Neuron (in vitro differentiated cells): Measurements from ENCODE around the gene SMYD3.

Source experiments
- H2AFZ ChIP-seq: one replicate; pipeline ENCODE4 v1.6.1; 2013; ENCODE audit warnings: low read depth, mild to moderate bottlenecking, inconsistent platforms, low read length, moderate library complexity
- H3K27me3 ChIP-seq: one replicate; pipeline ENCODE4 v1.6.1; 2013; ENCODE audit warnings: low read length; ENCODE audit not compliant: insufficient read depth
- H3K36me3 ChIP-seq: one replicate; pipeline ENCODE4 v1.6.1; 2013; ENCODE audit warnings: low read length; ENCODE audit not compliant: insufficient read depth
- H3K4me1 ChIP-seq: one replicate; pipeline ENCODE4 v1.6.1; 2013; ENCODE audit warnings: low read length; ENCODE audit not compliant: insufficient read depth
- H3K4me3 ChIP-seq: 2 replicates; pipeline ENCODE4 v1.5.1; 2013; ENCODE audit warnings: mild to moderate bottlenecking, low read length, moderate library complexity
- H3K9me3 ChIP-seq: one replicate; pipeline ENCODE4 v1.6.1; 2013; ENCODE audit warnings: low read length

Gene SMYD3

GRCh38 chr1:245842106-245842505 lies 665.0 kb downstream of the SMYD3 start:
- no peak overlapping the region for H2AFZ ChIP-seq
- no peaks in the 10 kb centered on the region for H3K4me1 ChIP-seq
- no peaks in the 10 kb centered on the region for H3K9me3 ChIP-seq
- H3K27me3 ChIP-seq, result no peaks in the 10 kb centered on the region
- H3K4me3 ChIP-seq, result no peak overlapping the region
- H3K36me3 ChIP-seq, result no peaks in the 10 kb centered on the region

GRCh38 chr1:245840971-245841370 lies 666.1 kb downstream of the SMYD3 start:
- Histone ChIP-seq H3K9me3 (no peaks in the 10 kb centered on the region), H3K27me3 (no peaks in the 10 kb centered on the region), H3K36me3 (no peaks in the 10 kb centered on the region), H2AFZ (no peak overlapping the region), H3K4me3 (no peak overlapping the region), H3K4me1 (no peaks in the 10 kb centered on the region)

- no peak overlapping the region for H3K4me3 ChIP-seq
- H2AFZ ChIP-seq, result no peak overlapping the region
- no peaks in the 10 kb centered on the region for H3K27me3 ChIP-seq
- no peaks in the 10 kb centered on the region for H3K9me3 ChIP-seq
- H3K36me3 ChIP-seq, result no peaks in the 10 kb centered on the region
- peaks cover 8% of the 10 kb centered on the region for H3K4me1 ChIP-seq
Observed at GRCh38 chr1:245837718-245838117, 669.4 kb downstream of the SMYD3 start.

GRCh38 chr1:245835386-245835785 lies 671.7 kb downstream of the SMYD3 start:
- H3K4me3 ChIP-seq, result no peak overlapping the region

GRCh38 chr1:245834002-245834401 lies 673.1 kb downstream of the SMYD3 start:
- no peak overlapping the region for H3K4me3 ChIP-seq
- H3K36me3 ChIP-seq, result no peaks in the 10 kb centered on the region
- H3K9me3 ChIP-seq, result no peaks in the 10 kb centered on the region
- H2AFZ ChIP-seq, result no peak overlapping the region
- H3K4me1 ChIP-seq, result peaks cover 8% of the 10 kb centered on the region
- H3K27me3 ChIP-seq, result no peaks in the 10 kb centered on the region

More at GRCh38 chr1:245835386-245835785, 671.7 kb downstream of the SMYD3 start:
- H3K4me1 ChIP-seq, result peaks cover 8% of the 10 kb centered on the region
- no peaks in the 10 kb centered on the region for H3K36me3 ChIP-seq
- H3K27me3 ChIP-seq, result no peaks in the 10 kb centered on the region
- no peak overlapping the region for H2AFZ ChIP-seq
- no peaks in the 10 kb centered on the region for H3K9me3 ChIP-seq

- Histone ChIP-seq H3K4me3 (no peak overlapping the region), H2AFZ (no peak overlapping the region), H3K36me3 (no peaks in the 10 kb centered on the region), H3K9me3 (no peaks in the 10 kb centered on the region), H3K27me3 (no peaks in the 10 kb centered on the region), H3K4me1 (peaks cover 8% of the 10 kb centered on the region)
Observed at GRCh38 chr1:245832771-245833527, 674.1 kb downstream of the SMYD3 start.

- Histone ChIP-seq H3K27me3 (no peaks in the 10 kb centered on the region), H3K9me3 (no peaks in the 10 kb centered on the region), H3K4me1 (peaks cover 8% of the 10 kb centered on the region), H3K4me3 (no peak overlapping the region), H2AFZ (no peak overlapping the region), H3K36me3 (no peaks in the 10 kb centered on the region)
Observed at GRCh38 chr1:245831518-245831917, 675.6 kb downstream of the SMYD3 start.

- peaks cover 8% of the 10 kb centered on the region for H3K4me1 ChIP-seq
Observed at GRCh38 chr1:245829826-245830225, 677.3 kb downstream of the SMYD3 start.

GRCh38 chr1:245829194-245829593 lies 677.9 kb downstream of the SMYD3 start:
- Histone ChIP-seq H3K27me3 (no peaks in the 10 kb centered on the region), H3K9me3 (no peaks in the 10 kb centered on the region), H3K4me3 (no peak overlapping the region), H2AFZ (no peak overlapping the region), H3K4me1 (peaks cover 6% of the 10 kb centered on the region), H3K36me3 (no peaks in the 10 kb centered on the region)

More at GRCh38 chr1:245829826-245830225, 677.3 kb downstream of the SMYD3 start:
- Histone ChIP-seq H3K4me3 (no peak overlapping the region), H3K27me3 (no peaks in the 10 kb centered on the region), H3K9me3 (no peaks in the 10 kb centered on the region), H2AFZ (no peak overlapping the region), H3K36me3 (no peaks in the 10 kb centered on the region)

GRCh38 chr1:245827301-245827700 lies 679.8 kb downstream of the SMYD3 start:
- Histone ChIP-seq H3K4me3 (no peak overlapping the region), H3K9me3 (no peaks in the 10 kb centered on the region), H3K4me1 (peaks cover 8% of the 10 kb centered on the region), H3K36me3 (no peaks in the 10 kb centered on the region), H2AFZ (no peak overlapping the region), H3K27me3 (no peaks in the 10 kb centered on the region)

GRCh38 chr1:245825128-245825901 lies 681.8 kb downstream of the SMYD3 start:
- no peak overlapping the region for H2AFZ ChIP-seq
- H3K9me3 ChIP-seq, result no peaks in the 10 kb centered on the region
- peaks cover 8% of the 10 kb centered on the region for H3K4me1 ChIP-seq
- no peaks in the 10 kb centered on the region for H3K36me3 ChIP-seq
- no peak overlapping the region for H3K4me3 ChIP-seq
- H3K27me3 ChIP-seq, result no peaks in the 10 kb centered on the region

- Histone ChIP-seq H3K27me3 (no peaks in the 10 kb centered on the region), H3K4me1 (peaks cover 8% of the 10 kb centered on the region), H3K4me3 (no peak overlapping the region), H3K9me3 (no peaks in the 10 kb centered on the region), H2AFZ (no peak overlapping the region), H3K36me3 (no peaks in the 10 kb centered on the region)
Observed at GRCh38 chr1:245823408-245824147, 683.5 kb downstream of the SMYD3 start.

GRCh38 chr1:245822996-245823395 lies 684.1 kb downstream of the SMYD3 start:
- no peaks in the 10 kb centered on the region for H3K36me3 ChIP-seq
- no peak overlapping the region for H2AFZ ChIP-seq
- no peak overlapping the region for H3K4me3 ChIP-seq
- no peaks in the 10 kb centered on the region for H3K9me3 ChIP-seq
- no peaks in the 10 kb centered on the region for H3K27me3 ChIP-seq
- H3K4me1 ChIP-seq, result peaks cover 8% of the 10 kb centered on the region
